ENCODE data around the gene GNG3.

- TF ChIP-seq, protein P1, sequence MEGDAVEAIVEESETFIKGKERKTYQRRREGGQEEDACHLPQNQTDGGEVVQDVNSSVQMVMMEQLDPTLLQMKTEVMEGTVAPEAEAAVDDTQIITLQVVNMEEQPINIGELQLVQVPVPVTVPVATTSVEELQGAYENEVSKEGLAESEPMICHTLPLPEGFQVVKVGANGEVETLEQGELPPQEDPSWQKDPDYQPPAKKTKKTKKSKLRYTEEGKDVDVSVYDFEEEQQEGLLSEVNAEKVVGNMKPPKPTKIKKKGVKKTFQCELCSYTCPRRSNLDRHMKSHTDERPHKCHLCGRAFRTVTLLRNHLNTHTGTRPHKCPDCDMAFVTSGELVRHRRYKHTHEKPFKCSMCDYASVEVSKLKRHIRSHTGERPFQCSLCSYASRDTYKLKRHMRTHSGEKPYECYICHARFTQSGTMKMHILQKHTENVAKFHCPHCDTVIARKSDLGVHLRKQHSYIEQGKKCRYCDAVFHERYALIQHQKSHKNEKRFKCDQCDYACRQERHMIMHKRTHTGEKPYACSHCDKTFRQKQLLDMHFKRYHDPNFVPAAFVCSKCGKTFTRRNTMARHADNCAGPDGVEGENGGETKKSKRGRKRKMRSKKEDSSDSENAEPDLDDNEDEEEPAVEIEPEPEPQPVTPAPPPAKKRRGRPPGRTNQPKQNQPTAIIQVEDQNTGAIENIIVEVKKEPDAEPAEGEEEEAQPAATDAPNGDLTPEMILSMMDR (IDR thresholded peaks at IDR 0.05), result no peak
- no peak for TF ChIP-seq POLR2A (IDR thresholded peaks at IDR 0.05)
Observed at GRCh38 chr11:62705413-62705812, 2.1 kb upstream of the GNG3 start.
